RKO (cell line): ENCODE data around the gene CENPP.
A peak's percentile ranks its signal among the peaks of the same experiment; 100 is the strongest.

Source experiments
- DNase-seq: peaks from one replicate; pipeline ENCODE4 v3.0.0-alpha.2; 2016; ENCODE audit warnings: low spot score

Gene CENPP

DNA sequence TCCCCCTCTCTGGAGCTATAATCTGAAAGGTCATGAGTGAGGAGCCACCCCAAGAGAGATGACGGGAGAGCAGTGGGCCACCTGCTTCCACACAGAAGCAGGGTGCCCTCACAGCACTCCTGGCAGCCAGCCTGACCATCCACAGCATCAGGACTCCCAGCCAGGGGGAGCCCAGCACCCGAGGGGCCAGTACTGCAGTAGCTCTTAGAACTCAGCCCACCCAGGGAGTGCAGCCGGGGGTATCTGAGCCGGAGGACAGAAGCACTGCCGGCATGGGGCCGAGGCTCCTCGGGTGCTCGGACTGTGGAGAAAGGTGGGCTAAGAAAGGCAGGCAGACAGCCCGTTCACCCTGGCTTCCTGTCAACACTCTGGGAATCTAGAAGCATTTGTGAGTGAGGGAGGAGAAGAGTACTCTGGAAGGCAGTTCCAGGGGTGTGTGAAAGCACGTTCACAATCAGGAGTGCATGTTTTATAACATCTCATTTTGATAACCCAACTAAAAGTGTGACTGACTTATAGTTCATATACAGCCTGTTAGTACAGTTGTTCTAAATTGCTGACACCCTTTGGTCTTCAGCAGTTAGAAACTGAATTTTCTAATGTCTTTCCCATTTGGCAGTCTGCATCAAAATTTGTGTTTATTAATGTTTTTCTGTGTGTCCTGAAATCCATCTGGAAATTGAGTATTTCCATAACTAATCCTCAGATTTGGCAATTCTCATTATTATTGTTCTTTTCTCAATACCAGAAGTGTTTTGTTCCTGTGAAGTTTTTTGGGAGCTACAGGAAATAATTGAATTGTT is 182.5 kb downstream of the CENPP start:
- DNase-seq = no peak

DNA sequence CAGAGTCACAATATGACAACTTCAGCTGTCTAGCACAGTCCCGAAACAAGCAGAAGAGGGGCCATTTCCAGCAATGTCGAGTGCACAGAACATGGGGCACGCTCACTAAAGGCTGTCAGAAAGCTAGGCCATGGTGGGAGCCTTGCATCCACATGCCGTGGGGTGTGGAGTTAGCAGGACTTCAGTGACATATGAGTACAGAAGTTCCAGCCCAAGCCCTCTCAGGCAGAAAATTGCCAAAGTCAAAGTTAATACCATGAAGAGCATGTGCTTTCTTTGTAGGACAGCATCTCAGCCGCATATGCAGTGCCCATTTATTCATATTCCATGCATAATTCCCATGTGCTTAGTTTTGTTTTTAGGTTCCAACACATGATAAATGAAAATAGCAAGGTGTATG is 183.3 kb downstream of the CENPP start:
- DNase-seq = no peak

DNA sequence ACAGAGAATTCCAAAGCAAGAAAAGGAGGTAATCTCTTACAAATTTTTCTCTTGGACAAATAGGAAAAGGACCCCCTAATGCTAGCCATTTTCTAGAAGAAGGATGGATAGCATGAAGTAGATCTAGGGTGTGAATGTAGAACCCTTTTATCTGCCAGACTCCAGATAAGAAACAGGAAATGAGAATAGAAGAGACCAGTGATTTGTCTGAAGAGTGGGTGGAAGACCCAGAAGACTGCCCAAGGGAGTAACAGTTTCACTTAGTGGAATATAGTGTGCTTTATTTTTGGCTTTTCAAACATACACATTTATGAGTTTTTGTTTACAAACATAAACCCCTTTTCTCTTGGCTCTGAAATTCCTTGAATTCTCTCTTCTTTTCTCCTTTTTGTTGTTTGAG is 185.0 kb downstream of the CENPP start:
- no peak for DNase-seq

DNA sequence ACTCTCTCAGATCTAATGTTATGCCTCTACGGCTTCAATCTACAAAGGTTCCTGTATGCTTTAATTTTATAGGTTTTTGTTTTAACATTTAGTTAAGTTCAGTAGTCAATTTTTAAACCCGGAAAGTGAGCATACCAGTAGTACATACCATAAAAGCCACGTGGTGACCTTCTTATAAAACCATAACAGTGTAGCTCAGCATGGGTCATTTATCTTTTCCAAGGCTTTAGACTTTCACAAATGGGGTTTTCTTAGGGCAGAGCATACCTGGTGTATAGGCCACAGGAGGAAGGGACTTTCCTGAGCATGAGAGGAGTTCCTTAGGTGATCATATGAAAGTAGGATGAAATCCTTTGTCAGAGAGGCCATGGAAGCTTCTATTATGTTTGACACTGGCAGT is 186.9 kb downstream of the CENPP start:
- DNase-seq = no peak

DNA sequence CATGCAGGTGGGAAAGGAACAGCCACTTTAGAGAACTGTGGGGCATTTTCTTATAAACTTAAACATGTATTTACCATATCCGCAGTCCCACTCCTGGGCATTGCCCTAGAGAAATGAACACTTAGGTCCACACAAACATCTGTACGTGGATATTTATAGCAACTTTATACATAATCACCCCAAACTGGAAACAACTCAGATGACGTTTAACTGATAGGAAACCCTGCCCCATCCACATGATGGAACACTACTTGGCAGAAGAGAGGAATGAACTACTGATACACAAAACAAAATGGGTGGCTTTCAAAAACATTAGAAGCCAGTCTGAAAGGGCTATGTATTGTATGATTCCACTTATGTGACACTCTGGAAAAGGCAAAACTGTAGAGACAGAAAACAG is 187.6 kb downstream of the CENPP start:
- DNase-seq = no peak

DNA sequence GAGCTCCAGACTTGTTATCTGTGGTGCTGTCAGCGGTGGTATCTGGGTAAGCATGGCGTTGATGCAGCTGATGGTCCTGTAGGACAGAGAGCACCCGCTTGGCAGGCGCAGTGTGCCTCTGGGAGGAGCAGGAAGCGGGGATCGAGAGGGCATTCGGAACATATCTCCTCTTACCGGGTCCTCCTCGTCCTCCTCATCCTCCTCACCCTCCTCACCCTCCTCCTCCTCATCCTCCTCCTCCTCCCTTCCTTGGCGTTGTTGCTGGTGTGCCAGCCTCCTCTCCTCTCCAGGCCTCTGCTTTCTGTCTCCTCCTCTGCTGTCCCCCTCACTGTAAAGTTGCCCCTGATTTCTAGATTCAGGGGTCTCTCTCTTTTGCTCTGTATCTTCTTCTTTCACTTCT is 188.9 kb downstream of the CENPP start:
- DNase-seq = no peak

DNA sequence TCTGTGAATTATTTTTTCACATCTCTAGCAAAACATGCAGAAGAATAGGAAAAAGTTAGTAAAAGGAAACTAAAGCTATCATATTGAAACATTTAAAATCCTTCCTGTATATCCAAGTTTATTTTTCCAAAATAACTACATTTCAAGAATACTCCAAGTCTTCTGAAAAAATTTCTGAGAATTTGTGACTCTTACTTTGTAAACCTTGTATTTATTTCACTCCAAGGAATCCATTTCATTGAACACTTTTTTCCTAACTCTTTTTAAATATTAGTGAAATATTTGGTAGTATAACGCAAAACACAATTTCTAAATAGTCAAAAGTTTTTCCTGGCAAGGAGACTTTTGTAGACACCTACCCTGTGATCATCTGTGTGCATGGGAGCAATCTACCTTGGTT is 190.8 kb downstream of the CENPP start:
- DNase-seq = no peak

DNA sequence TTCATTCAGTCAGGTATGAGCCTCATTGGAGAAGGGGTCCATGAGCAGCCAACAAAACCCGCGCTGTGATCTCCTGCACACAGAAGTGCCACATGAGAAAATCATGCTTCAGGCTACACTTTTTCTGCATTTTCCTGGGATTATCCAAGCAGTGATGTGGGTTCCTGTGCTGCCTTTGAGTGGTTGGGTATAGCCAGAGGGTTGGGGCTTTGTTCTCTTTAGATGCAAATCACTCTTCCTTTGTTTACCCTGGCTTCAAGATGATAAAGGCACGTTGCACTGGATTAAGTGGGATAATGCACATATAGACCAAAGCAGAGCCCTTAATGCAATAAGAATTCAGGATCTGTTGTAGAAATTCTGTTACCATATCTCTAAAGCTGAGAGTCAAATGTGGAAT is 191.3 kb downstream of the CENPP start:
- DNase-seq = no peak

DNA sequence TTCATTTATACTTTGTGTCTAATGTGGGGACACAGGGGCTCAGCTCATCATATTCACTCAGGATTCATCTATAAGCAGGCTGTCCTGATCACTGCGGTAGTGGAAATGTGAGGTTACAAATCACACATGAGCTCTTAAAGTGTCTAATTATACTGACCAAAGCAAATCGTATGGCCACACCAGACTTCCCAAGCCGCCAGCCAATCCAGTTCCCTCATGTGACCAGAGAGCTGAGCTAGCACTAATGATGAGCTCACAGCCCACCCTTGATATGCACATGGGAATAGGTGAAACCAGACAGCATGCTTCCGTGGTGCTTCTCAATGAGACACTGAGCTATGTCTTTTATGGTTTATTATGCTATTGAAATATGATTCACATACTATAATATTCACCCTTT is 192.4 kb downstream of the CENPP start:
- DNase-seq = no peak

DNA sequence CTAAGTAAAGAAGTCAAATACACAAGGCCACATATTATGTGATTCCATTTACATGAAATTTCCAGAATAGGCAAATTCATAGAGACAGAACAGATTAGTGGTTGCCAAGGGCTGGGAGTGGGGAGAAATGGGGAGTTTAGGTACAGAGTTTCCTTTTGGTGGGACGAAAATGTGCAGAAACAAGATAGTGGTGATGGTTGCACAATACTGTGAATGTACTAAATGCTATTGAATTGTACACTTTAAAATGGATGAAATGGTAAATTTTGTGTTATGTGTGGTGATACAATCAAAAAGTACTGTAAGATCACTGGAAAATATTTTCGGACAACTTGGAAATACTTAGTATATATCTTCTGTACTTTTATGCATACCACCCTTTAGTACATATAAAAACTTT is 195.1 kb downstream of the CENPP start:
- DNase-seq = no peak

DNA sequence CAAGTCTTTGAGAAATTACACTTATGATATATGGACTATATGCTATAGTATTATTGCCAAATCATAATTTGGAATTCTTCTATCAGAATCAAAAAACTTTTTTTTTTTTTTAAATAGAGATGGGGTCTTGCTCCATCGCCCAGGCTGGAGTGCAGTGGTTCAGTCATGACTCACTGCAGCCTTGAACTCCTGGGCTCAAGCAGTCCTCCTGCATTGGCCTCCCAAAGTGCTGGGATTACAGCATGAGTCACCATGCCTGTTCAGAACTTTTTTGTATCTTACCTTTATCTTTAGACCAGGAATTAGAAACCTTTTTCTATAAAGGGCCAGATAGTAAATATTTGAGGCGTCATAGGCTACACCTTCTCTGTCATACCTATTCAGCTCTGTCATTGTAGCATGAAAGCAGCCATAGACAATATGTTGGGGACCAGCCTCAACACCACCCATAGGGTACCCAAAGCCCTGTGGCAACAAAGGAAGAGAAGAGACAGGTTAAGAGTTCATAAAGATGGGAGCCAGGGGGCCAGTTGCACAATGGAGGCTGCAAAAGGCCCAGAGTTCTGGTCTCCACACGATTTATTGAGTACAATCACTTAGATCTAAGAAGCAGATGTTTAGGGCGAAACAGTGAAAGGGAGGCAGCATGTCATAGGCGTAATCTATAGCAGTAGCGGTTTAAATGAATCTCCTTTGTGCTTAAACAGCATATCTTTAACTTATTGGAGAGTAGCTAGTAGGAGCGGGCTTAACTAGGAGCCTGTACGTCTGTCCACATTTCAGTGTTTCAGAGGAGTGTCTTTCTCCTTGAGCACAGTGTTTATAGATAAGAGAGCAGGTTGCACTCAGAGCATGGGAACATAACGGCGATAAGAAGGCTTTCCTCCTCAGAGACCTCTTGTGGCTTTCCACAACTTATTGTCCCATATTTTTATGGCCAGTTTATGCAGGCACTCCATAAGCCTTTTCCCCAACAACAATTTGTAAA is 197.5 kb downstream of the CENPP start:
- DNase-seq = no peak

DNA sequence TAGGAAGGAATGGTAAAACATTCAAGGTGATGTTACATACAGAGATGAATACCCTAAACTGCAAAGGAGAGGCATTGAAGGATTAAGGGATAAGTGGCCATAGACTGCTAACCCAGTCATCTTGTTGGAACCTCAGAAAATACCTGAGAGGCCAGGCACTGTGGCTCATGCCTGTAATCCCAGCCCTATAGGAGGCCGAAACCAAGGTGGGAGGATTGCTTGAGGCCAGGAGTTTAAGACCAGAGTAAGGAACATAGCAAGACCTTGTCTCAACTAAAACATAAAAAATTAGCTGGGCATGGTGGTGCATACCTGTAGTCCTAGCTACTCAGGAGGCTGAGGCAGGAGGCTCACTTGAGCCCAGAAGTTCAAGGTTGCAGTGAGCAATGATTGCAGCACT is 199.1 kb downstream of the CENPP start:
- no peak for DNase-seq

DNA sequence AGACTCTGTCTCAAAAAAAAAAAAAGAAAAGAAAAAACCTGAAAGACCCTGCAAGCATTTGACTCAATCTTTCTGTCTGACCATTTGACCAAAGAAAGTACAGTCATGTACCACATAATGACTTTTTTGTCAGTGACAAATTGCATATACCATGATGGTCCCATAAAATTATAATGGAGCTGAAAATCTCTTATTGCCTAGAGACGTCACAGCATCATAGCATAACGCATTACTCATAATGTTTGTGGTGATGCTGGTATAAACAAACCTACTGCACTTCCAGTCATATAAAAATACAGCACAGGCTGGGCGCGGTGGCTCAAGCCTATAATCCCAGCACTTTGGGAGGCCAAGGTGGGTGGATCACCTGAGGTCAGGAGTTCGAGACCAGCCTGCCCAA is 199.6 kb downstream of the CENPP start:
- peak; percentile 38 for DNase-seq

DNA sequence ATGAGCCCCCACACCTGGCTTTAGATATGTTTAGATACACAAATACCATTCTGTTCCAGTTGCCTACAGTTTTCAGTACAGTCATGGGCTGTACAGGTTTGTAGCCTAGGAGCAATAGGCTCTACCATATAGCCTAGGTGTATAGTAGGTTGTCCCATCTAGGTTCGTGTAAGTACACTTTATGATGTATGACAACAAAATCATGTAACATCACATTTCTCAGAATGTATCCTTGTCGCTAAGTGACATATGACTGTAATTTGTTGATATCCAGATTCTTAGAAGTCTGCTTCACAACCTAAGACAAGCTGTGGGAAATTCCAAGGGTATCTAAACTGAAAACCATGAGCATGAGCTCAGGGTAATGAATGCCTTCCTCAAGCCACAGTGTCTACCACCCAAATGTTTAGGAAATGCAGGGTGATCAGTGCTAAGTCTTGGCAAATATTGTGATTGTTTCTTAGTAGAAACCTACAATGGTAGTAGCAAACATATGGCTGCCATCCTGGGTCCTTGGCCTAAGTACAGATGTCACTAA is 201.6 kb downstream of the CENPP start:
- DNase-seq = no peak

DNA sequence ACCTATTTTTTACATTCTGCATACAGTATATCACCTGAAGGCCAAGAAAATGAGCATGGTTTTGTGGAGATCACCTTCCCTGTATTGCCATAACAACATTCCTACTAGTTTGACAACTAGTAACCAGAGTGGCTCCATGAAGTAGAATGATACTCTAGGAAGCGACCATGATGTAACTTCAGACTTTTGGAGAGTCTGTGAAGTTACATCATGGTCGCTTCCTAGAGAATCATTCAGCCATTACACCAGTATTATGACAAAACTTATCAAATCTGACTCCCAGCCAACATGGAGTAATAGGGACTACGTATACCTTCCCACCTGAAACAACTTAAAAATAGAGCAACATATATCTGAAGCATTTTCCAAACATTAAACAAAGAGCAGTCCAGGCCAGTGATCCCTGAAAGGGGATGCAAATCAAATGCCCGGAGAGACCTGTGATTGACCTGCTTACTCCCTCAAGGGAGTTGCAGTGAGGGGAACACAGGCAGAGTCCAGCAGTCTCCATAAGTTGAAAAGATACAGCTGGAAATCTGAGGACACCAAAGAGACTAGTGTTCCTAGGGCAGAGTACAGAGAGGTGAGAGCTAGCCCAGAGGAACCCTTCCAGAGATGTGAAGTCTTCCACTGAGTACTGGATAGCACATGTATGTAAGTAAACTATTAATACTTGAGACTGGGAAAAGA is 202.2 kb downstream of the CENPP start:
- no peak for DNase-seq

DNA sequence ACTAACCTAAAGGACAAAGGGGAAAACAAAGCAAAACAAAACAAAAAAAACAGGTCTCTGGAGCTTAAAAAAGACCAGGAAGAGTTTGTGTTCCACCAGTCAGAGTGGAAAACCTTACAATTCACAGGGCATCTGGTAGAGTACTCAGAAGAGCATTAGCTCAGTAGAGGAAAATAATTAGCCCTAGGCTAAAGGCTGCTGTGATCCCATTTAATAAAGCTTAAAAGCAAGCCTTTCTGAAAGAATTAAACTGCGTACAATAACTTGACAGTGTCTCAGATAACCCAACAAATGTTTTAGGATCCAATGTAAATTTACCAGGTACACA is 202.7 kb downstream of the CENPP start:
- DNase-seq = no peak

DNA sequence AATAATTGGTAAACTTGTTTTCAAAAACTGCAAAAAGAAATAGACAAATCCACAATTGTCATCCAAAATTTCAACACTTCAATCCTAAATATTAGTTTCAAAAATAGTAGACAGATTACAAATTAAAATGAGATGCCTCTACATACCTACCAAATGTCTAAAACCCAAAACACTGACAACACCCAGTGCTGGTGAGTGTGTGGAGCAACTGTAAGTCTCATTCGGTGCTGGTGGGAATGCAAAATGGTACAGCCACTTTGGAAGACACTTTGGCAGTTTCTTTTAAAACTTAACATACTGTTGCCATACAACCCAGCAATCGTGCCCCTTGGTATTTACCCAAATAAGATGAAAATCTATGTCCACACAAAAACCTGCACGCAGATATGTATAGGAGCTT is 203.4 kb downstream of the CENPP start:
- DNase-seq = no peak

DNA sequence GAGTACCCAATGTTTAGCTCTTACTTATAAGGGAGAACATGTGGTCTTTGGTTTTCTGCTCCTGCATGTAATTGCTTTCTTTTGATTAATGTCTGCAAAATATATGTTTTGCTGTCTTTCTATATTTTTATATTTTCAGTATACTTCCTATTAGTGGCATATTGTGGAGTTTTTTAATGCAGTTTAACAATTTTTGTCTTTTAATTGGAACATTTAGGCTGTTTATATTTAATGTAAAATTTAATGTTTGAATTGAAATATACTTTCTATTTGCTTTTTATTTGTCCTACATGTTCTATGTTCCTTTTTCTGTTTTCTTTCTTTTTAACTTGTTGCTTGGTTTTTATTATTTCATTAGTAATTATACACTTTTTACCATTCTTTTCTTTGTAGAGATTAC is 205.1 kb downstream of the CENPP start:
- DNase-seq = no peak

DNA sequence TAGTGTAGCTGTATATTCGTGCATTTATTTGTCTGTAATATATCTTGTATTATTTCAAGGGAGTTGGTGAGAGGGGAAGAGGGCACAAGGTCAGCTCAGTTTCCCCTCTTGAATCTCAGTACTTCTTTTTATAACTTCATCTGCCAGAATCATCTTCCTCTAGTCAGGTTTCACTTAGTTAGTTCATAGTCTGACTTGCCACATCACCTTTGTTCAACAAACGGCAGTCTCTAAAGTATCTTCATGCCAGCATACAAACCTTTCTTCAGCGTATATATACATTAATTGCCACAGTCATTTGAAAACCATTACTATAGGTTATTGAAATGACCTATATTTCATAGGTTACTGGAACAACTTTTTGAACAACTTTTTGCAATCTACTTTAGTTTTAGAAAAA is 208.5 kb downstream of the CENPP start:
- DNase-seq = no peak

DNA sequence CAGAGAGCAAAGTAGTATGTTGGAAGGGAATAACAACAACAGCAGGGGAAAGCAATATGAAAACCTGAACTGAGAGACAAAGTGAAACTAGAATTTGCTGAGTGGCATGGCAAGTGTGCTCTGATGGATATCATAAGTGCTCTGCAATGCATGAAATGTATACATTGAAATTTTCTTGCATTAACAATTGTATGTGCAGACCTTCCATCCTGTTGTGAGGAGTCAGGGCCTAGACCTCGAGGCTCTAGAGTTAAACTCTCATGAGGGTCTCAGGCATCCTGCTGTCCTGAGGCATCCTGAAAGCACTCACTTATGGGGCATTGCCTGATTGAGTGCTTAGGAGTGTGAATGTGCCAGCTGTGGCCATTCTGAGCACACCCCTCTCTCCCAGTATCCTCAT is 208.9 kb downstream of the CENPP start:
- no peak for DNase-seq

DNA sequence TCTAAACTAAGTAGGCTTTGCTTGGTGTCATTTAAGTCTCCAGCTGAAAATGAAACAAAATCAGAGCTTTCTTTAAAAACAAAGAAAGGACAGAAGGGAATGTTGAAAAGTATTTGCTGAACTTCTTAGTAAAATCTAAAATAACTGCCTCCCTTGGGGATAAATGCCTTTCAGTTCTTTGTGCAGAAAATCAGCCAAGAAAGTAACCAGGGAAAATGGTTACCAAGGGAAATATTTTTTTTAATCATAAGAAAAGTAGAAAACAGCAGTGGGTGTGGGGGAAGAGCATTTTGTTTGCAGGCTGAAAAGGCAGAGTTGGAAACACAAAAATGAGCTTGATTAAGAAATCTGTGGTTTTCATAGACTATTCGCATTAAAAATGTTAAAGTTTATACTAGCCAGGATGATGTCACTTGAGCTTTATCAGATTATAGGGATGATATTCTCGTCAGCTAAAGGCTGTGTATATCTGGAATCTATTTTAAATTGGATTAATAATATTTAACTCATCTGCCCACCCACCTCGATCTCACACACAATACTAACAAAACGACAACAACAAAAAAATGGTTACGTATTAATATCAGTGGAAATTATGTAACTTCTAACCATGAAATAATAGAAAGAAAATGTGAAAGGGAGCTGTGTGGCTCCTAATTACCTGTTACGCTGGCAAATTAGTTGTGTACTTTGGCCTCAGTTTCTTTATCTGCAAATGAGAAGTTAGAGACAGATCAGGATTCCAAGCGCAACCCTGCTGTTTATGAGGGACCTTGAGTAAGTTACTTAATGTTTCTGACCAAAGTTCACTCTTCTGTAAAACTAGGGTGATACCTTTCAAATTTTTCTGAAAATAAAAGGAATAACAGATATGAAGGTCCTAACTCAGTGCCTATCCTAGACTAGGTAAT is 210.4 kb downstream of the CENPP start, which contains the start of gene ECM2:
Gene ECM2 (minus strand): TSS at position 51 of the 911 bp plus-strand sequence. CDS start 13,124 bp downstream, outside the sequence.
- DNase-seq = no peak
